Measurements from ENCODE around the gene PRAMEF13.
"Not testable (repeated sequence)": the region's sequence is repeated elsewhere in the genome, so short reads cannot be mapped to it uniquely, and the experiment has no call there.

PRAMEF13 gene, protein sequence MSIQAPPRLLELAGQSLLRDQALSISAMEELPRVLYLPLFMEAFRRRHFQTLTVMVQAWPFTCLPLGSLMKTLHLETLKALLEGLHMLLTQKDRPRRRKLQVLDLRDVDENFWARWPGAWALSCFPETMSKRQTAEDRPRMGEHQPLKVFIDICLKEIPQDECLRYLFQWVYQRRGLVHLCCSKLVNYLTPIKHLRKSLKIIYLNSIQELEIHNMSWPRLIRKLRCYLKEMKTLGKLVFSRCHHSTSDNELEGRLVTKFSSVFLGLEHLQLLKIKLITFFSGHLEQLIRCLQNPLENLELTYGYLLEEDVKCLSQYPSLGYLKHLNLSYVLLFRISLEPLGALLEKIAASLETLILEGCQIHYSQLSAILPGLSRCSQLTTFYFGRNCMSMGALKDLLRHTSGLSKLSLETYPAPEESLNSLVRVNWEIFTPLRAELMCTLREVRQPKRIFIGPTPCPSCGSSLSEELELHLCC

DNA sequence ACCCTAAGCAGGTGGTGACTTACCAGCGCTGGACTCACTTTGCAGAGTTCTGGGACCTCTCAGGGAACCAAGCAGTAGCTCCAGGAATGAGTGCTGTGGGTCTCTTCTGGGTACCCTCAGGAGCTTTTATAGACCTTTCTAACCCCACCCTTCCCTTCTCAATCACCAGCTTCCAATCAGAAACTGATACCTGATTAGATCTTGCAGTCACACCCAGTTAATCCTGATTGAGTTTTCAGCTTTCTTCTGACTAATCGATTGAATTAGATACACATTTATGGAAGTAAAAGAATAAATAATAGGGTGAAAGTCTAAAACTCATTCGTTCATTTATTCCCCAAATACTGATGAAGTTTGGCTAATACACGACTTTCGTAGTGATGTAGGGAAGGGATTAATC is at the start of gene PRAMEF13:
Gene PRAMEF13, minus strand, starts transcription at position 101 of the 400 bp plus-strand sequence. CDS start 1,820 bp downstream, outside the sequence.
- DNase-seq: not testable (repeated sequence)

DNA sequence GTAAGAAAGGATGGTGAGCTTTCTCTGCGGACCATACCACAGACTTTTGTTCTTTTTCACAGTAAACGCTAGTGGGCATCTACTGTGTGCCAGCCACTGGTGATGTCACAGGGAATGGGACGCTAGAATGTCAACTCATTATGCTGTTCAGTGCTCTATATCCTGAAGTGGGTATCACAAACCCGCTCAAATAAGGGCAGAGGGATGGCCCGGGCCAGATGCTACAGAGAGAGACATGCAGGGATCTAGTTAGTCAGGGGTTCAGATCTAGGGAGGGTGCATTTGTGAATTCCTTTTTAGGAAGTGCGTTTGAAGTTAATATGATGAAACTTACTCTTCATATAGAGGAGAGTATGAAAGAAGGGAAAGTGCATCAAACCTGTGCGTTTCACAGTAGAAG is 45.9 kb upstream of the PRAMEF13 start:
- DNase-seq: not testable (repeated sequence)

DNA sequence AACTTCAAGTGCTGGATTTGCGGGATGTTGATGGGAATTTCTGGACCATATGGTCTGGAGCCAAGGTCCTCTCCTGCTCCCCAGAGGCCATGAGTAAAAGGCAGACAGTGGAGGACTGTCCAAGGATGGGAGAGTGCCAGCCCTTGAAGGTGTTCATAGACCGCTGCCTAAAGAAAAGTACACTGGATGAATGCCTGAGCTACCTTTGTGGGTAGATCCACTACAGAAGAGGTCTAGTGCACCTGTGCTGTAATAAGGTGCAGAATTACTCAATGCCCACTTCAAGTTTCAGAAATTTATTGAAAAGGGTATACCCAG is 45.3 kb upstream of the PRAMEF13 start:
- DNase-seq: not testable (repeated sequence)

DNA sequence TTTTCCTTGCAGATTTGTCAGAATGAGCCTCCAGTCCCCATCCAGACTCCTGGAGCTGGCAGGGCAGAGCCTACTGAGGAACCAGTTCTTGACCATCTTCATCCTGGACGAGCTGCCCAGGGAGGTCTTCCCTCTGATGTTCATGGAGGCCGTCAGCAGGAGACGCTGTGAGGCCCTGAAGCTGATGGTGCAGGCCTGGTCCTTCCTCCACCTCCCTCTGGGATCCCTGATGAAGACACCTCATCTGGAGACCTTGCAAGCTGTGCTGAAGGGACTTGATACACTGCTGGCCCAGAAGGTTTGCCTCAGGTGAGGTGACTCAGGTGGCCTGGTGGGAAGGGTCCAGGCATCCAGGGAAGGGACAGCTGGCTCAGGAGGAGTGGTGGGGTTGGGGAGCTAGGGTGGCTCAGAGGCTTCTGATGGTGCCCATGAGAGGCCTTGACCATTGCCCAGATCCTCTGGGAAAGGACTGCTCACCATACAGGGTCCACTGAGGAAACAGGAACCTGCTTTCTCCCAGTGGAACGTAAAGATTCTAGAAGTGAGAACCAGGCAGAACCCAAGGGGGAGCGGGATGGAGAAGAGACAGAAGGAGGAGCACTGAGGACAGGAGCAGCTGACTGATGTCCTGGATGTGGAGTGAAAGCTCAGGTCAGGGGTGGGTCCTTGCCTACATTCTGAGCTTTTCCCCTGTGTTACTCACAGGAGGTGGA is 44.8 kb upstream of the PRAMEF13 start:
- not testable (repeated sequence) for DNase-seq

DNA sequence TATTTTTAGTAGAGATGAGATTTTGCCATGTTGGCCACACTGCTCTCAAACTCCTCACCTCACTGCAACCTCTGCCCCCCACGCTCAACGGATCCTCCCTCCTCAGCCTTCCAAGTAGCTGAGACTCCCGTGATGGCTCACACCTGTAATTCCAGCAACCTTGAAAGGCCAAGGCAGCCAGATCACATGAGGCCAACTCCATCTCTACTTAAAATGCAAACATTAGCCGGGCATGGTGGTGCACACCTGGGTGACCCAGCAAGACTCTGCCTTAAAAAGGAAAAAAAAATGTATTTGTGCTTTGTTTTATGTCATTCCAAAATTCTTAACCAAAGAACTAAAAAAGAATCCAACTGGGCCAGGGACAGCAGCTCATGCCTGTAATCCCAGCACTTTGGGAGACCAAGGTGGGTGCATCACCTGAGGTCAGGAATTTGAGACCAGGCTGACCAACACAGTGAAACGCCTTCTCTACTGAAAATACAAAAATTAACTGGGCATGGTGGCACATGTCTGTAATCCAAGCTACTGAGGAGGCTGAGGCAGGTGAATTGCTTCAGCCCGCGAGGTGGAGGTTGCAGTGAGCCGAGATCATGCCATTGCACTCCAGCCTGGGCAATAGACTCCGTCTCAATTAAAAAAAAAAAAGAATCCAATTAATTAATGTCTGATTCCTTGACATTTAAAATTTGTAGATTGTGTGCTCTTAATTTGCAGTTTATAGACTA is 42.5 kb upstream of the PRAMEF13 start:
- not testable (repeated sequence) for DNase-seq

DNA sequence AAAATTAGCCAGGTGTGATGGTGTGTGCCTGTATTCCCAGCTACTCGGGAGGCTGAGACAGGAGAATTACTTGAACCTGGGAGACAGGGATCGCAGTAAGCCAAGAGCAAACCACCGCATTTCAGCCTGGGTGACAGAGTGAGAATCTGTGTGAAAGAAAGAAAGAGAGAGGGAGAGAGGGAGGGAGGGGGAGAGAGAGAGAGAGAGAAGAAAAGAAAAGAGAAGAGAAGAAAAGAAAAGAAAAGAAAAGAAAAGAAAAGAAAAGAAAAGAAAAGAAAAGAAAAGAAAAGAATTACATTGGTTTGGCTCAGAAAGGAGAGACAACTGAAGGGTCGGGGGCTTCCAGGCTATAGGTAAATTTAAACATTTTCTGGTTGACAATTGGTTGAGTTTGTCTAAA is 38.4 kb upstream of the PRAMEF13 start:
- not testable (repeated sequence) for DNase-seq

DNA sequence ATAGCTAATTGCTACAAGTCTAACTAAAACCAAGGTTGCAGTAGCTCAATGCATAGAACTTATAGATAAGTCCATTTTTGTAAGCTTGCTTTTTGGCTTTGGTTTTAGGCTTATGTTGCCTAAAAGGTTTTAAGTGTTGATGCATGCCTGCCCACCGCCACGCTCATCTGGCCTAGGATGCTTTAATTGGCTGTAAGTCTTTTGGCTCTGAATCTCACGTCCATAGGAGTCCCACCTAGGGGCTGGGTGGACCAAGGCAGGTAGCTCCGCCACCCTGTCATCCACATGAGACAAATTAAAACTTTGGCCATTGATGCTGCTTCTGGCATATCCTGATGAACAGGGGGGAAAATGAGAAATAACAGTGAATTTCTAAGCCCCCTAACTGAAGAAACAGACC is 36.4 kb upstream of the PRAMEF13 start:
- not testable (repeated sequence) for DNase-seq

DNA sequence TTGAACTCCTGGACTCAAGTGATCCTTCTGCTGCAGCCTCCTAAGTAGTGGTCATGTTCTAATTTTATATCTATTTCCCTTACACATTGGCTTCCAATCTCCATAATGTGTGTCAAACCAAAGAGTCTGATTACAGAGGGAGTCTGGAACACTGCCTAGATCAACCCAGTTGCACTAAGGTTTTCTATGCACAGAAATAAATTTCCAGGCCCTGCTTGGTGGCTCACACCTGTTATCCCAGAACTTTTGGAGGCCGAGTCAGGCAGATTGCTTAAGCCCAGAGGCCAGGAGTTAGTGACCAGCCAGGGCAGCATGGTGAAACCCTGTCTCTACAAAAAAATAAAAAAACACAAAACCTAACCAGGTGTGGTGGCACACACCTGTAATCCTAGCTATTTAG is 32.8 kb upstream of the PRAMEF13 start:
- not testable (repeated sequence) for DNase-seq

DNA sequence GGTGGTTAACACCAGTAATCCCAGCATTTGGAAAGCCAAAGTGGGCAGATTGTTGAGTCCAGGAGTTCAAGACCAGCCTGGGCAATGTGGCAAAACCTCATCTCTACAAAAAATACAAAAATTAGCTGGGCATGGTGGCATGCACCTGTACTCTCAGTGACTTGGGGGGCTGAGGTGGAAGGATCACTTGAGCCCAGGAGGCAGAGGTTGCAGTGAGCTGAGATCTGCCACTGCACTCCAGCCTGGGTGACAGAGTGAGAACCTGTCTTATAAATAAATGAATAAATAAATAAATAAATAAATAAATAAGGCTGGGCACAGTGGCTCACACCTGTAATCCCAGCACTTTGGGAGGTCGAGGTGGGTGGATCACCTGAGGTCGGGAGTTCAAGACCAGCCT is 30.8 kb upstream of the PRAMEF13 start:
- DNase-seq: not testable (repeated sequence)

DNA sequence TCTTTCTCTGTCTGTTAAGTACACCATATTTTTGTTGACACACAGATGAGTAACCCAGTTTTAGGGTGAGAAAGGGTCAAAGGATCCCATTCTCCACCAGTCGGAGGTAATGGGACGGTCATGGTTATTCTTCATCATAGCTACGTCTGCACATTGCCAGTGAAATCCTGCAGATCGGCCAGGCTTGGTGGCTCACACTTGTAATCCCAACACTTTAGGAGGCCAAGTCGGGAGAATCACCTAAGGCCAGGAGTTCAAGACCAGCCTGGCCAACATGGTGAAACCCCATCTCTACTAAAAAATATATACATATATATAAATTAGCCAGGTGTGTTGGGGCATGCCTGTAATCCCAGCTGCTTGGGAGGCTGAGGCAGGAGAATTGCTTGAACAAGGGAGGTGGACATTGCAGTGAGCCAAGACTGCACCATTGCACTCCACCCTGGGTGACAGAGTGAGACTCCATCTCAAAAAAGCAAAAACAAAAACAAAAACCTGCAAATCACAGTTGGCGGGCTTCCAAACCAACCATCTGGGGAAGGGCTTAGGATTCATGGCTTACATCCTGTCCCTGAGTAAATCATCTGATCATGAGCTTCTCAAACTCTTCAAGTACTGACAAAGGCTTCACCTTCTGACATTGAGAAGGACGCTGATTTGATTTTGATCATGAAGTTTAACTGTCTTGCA is 30.0 kb upstream of the PRAMEF13 start:
- not testable (repeated sequence) for DNase-seq

DNA sequence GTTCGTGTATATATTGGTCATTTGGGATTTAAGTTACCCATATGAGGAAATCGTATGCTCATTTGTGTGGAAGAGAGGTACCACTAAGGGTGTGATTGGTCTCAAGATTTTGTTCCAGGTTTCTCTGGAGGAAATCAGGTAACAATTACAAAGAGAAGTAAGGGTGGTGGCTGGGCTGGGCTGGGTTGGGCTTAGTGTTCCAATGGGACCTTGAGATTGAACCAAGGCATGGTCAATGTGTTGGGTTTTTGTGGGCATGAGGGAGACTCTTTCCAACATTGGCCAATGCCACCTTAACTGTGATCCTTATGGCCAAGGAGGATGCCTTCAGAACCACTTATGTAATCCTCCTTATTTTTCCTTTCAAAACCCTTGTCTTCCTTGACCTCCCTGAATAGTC is 29.4 kb upstream of the PRAMEF13 start:
- not testable (repeated sequence) for DNase-seq

DNA sequence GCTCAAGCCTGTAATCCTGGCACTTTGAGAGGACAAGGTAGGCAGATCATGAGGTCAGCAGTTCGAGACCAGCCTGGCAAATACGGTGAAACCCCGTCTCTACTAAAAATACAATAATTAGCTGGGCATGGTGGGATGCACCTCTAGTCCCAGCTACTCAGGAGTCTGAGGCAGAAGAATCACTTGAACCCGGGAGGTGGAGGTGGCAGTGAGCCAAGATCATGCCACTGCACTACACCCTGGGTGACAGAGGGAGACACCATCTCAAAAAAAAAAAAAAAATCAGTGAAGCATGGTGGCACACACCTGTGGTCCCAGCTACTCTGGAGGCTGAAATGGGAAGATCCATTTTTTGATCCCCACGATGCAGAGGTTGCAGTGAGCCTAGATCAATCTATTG is 28.9 kb upstream of the PRAMEF13 start:
- DNase-seq: not testable (repeated sequence)

DNA sequence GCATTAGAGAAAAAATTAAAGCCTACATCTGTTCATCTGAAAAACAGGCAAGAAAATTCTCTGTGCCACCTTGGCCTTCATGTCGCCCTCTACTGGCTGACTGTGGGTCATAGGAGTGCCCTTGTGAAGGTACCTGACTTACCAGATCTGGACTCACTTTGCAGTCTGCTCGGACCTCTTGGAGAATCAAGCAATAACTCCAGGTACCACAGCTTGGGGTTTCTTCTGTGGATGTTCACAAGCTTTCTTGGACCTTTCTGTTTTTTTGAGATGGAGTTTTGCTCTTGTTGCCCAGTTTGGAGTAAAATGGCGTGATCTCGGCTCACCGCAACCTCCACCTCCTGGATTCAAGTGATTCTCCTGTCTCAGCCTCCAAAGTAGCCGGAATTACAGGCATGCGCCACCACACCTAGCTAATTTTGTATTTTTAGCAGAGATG is 27.2 kb upstream of the PRAMEF13 start:
- DNase-seq: peak; percentile 68

DNA sequence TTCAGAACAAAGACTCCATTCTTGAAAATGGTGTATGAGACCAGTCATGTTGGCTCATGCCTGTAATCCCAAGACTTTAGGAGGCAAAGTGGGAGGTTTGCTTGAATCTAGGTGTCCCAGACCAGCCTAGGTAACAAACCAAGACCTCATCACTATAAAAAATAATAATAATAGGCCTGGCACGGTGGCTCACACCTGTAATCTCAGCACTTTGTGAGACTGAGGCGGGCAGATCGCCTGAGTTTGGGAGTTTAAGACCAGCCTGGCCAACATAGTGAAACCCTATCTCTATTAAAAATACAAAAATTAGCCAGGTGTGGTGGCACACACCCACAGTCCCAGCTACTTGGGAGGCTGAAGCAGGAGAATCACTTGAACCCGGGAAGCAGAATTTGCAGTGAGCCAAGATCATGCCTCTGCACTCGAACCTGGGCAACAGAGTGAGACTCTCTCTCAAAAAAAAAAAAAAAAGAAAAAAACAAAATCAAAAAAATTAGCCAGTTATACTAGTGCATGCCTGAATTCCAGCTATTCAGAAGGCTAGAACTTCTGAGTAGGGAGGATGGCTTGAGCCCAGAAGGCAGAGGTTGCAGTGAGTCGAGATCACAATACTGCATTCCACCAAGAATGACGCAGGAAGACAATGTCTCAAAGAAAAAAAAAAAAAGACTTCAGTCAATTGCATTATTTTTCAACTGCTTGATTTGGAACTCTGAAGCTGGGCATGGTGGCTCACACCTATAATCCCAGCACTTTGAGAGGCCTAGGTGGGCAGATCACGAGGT is 26.3 kb upstream of the PRAMEF13 start:
- not testable (repeated sequence) for DNase-seq

DNA sequence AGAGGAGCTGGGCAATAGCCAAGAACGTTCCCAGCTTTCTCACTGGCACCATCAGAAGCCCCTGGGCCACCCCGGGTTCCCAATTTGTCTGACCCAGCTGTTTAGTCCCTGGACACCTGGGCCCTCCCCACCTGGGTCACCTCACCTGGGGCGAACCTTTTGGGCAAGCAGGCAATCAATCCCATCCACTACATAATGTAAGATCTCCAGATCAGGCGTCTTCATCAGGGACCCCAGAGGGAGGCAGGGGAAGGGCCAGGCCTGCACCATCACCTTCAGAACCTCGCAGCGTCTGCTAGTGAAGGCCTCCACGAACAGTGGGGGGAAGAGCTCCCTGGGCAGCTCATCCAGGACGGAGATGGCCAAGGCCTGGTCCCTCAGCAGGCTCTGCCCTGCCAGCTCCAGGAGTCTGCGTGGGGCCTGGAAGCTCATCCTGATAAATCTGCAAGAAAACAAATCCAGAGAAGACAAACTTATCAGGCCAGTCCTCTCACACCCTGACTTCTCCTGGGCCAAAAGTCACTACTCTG is 24.5 kb upstream of the PRAMEF13 start, which contains the start of gene PRAMEF18:
Gene PRAMEF18, minus strand, starts transcription at position 480 of the 530 bp plus-strand sequence. Its CDS starts 48 bp downstream, at position 432.
- not testable (repeated sequence) for DNase-seq

DNA sequence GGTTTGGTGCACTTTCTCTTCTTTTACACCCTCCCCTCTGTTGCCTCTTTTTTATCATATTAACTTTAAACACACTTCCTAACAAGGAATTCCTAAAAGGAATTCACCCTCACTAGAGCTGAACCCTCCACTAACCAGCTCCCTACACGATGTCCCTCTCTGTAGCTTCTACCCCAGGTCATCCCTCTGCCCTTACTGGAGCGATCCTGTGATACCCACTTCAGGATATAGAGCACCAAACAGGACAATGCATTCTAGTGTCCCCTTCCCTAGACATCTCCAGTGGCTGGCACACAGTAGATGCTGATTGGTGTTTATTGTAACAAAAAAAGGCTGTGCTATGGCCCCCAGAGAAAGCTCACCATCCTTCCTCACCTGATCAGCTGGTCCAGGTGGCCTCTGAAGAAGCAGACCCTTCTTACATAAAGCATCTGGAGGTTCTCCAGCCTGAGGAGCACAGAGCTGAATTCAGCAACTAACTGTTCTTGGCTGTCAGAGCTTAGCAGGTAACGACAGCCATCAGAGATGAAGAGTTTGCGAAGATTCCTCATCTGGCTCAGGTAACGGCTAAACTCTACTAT is 23.4 kb upstream of the PRAMEF13 start:
- DNase-seq: no peak

DNA sequence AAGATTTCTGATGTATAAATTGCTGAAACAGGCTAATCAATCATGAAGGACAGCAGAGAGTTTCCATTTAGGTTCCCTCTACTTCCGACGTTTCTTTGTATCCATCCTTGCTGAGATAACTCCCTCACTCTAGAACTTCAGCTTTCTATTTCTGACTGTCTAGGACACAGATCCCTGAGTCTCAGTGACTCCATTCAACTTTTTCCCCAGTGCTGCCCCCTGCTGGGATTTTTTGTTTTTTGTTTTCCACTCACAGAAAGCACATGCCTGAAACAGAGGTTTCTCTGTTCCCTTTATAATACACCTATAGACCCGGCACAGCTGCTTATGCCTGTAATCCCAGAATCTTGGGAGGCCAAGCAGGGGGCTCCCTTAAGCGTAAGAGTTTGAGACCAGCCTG is 21.6 kb upstream of the PRAMEF13 start:
- not testable (repeated sequence) for DNase-seq

DNA sequence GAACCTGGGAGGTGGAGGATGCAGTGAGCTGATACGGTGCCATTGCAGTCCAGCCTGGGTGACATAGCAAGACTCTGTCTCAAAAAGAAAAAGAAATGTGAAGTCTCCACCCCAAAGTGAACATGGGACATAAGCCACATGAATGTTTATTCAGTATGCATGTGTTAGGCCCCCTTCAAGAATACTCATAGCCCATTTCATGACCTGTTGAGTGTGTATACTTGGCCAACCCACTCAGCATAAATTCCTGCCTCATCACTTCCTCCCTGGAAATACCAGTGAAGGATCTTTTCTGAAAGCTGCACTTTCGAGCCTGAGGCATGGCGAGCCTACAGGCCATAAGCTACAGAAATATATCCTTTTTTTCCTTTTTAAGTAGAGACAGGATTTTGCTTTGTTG is 18.0 kb upstream of the PRAMEF13 start:
- DNase-seq: not testable (repeated sequence)

DNA sequence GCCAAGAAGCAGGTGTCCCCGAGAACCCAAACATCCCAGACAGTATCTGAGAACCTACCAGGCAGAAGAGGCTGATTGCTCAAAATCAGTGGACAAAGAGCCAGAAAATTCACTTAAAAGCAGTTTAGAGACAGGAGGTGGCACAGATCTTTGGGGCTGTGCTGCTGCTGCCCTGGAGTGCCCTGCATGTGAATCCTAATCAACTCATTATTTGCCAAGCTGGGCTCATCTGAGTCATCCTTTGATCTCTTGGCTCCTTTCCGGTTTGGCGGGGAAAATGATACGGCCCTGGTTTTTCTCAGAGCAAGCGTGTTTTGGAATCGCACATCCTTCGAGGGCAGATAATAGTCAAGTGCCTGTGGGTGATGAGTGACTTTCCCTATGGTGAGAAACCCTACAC is 15.4 kb upstream of the PRAMEF13 start:
- DNase-seq: not testable (repeated sequence)

DNA sequence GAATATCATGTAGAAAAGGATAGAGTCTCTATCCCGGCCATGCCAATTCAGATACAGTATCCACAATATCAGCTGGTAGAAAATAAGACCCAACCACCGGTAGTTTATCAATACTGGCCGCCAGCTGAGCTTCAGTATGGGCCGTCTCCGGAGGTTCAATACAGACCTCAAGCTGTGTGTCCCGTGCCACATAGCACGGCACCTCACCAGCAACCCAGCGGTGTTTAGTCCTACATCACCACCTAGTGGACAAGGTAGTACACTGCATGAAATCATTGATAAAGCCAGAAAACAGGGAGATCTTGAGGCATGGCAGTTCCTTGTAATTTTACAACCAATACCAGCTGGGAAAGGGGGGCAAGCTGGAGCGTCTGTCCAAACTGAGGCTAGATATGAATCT is 7.5 kb upstream of the PRAMEF13 start:
- DNase-seq: not testable (repeated sequence)

DNA sequence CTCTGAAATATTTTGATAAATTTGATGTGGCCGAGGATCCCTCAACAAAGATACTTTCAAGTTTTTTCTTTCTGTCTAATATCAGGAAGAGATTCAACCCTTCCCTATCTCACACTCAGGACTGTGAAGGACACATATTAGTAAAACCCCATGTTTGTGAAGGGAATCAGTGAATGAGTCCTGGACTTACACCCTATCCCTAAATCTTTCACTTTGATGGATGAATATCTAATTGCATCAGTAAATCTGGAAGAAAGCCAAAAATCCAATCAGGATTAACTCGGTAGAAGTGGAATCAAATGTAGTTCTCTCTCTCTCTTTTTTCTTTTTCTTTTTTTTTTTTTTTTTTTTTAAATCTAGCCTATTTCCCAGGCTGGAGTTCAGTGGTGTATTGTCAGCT is 29.7 kb downstream of the PRAMEF13 start, which contains the start of gene PRAMEF9:
Gene PRAMEF9, plus strand, starts transcription at position 301 of the 400 bp plus-strand sequence. CDS start 3,433 bp downstream, outside the sequence.
- not testable (repeated sequence) for DNase-seq
